Mesothelial cell of epicardium (in vitro differentiated cells): ENCODE measurements around the gene TBATA. TPM values are rescaled to one million over a fixed set of nuclear protein-coding genes. Genes with fewer than 3 reads are reported as not detected.
A peak's percentile ranks its signal among the peaks of the same experiment; 100 is the strongest.

ENCODE experiments used
- DNase-seq, 2 experiments: peaks; one replicate each; pipeline ENCODE4 v3.0.0; 2021; ENCODE audit warnings: low spot score in 2 of 2; ENCODE audit not compliant: unreplicated experiment in 2 of 2
- H3K27ac Mint-ChIP-seq: 2 replicates; pipeline ENCODE4 v1.8.0; 2021; ENCODE audit warnings: mixed read lengths
- H3K27me3 Mint-ChIP-seq: 2 replicates; pipeline ENCODE4 v1.8.0; 2021; ENCODE audit warnings: low read depth, mixed read lengths
- H3K36me3 Mint-ChIP-seq: 2 replicates; pipeline ENCODE4 v1.8.0; 2021; ENCODE audit warnings: mixed read lengths
- H3K4me1 Mint-ChIP-seq: 2 replicates; pipeline ENCODE4 v1.8.0; 2021; ENCODE audit warnings: mixed read lengths
- H3K4me3 Mint-ChIP-seq: 2 replicates; pipeline ENCODE4 v1.8.0; 2021; ENCODE audit warnings: mild to moderate bottlenecking, moderate library complexity, mixed read lengths
- H3K9me3 Mint-ChIP-seq: 2 replicates; pipeline ENCODE4 v1.8.0; 2021; ENCODE audit warnings: mixed read lengths
- total RNA-seq: library from RNA; stranded (reverse); gene quantifications from 3 replicates; pipeline ENCODE4 v1.2.1, GENCODE V29; 2021
- TF ChIP-seq, protein P1 (sequence below): fragments of 200-600 bp; sonication (generic); IDR thresholded peaks from one replicate; pipeline ENCODE4 v1.5.0; 2021; ENCODE audit warnings: antibody characterized with exemption; ENCODE audit not compliant: unreplicated experiment

The TBATA gene
- total RNA-seq, 1 donor from 2014 or later, result not detected

DNA sequence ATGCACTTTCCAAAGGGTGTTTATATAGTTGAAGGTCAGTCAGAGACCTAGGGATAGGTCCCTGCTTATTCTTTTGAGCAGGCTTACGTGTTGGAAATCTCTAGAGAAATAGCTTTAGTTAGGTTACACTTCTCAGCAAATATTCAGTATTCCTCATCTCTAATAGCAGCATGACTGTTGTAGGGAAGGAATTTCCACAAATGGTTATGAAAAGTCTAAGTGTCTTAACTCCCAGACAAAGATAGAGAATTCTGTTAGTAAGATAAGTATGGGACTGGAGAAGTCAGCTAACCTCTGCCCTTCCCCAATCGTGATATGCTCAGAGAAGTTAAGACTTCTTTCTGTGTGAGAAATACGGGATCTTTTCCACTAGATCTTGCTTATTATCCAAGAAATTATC is 47.0 kb upstream of the TBATA start:
- peak overlapping the region; percentile 18 for H3K27ac Mint-ChIP-seq
- H3K9me3 Mint-ChIP-seq, result peaks cover under 1% of the 10 kb centered on the region
- H3K4me1 Mint-ChIP-seq, result peaks cover 46% of the 10 kb centered on the region
- DNase-seq, result no peak
- peaks cover 21% of the 10 kb centered on the region for H3K36me3 Mint-ChIP-seq
- TF ChIP-seq, protein P1, sequence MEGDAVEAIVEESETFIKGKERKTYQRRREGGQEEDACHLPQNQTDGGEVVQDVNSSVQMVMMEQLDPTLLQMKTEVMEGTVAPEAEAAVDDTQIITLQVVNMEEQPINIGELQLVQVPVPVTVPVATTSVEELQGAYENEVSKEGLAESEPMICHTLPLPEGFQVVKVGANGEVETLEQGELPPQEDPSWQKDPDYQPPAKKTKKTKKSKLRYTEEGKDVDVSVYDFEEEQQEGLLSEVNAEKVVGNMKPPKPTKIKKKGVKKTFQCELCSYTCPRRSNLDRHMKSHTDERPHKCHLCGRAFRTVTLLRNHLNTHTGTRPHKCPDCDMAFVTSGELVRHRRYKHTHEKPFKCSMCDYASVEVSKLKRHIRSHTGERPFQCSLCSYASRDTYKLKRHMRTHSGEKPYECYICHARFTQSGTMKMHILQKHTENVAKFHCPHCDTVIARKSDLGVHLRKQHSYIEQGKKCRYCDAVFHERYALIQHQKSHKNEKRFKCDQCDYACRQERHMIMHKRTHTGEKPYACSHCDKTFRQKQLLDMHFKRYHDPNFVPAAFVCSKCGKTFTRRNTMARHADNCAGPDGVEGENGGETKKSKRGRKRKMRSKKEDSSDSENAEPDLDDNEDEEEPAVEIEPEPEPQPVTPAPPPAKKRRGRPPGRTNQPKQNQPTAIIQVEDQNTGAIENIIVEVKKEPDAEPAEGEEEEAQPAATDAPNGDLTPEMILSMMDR, result no peak
- no peaks in the 10 kb centered on the region for H3K27me3 Mint-ChIP-seq
- H3K4me3 Mint-ChIP-seq, result no peak overlapping the region

DNA sequence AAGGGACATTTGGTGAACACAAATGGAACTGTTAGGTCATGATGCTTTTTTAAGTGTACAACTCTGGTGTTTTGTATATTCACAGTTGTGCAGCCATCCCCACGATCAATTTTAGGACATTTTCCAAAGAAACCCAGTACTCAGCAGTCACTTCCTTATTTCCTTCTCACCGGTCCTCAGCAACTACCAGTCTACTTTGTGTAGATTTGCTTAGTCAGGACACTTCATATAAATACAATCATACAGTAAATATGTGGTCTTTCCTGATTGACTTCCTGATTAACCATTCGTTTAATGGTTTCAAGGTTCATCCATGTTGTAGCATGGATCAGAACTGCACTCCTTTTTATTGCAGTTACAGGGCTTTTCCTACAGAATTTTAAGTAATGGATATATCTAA is 45.0 kb upstream of the TBATA start:
- Mint-ChIP-seq H3K27me3 (no peaks in the 10 kb centered on the region), H3K4me1 (peaks cover 36% of the 10 kb centered on the region), H3K36me3 (peaks cover 20% of the 10 kb centered on the region), H3K27ac (no peak overlapping the region), H3K4me3 (no peak overlapping the region), H3K9me3 (no peaks in the 10 kb centered on the region)
- TF ChIP-seq, protein P1, result no peak
- no peak for DNase-seq

DNA sequence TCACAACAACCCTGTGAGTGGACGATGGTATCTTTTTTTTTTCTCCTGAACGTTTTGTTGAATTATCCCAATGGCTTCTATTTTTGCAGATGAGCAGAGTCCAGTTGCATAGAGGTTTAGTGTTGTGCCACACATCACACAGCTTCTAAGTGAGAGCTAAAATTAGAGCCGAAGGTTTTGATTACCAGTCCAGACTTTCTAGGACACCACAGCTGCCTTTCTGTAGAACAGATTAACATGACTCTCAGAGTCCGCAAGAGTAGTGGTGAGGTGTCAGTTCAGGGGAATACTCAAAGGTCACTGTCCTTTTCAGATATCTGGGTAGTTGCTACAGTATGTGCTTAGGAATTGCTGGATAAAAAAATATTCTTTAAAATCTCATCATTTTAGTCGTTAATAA is 44.4 kb upstream of the TBATA start:
- Mint-ChIP-seq H3K4me3 (no peak overlapping the region), H3K27ac (peak overlapping the region; percentile 55), H3K4me1 (peaks cover 36% of the 10 kb centered on the region), H3K27me3 (no peaks in the 10 kb centered on the region), H3K9me3 (no peaks in the 10 kb centered on the region), H3K36me3 (peaks cover 20% of the 10 kb centered on the region)
- no peak for DNase-seq
- TF ChIP-seq, protein P1, result no peak

DNA sequence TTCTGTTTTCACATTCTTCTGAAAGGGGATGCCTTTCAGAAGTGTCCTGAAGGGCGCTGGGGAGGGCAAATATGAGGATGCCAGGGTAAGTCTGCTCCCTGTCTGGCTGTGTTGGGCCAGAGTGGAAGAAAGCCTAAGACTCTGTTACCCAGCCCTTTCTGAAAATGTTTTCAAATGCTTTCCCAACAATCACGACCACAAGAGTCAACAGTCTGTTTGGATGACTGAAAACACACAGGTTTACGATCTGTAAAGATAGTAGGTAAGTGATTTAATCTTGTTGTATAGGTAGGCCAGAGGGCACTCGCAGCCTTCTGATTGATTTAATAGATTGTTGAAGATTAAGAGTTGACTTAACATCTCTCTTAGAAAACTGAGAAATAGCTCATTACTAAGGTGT is 43.7 kb upstream of the TBATA start:
- Mint-ChIP-seq H3K36me3 (peaks cover 18% of the 10 kb centered on the region), H3K27me3 (no peaks in the 10 kb centered on the region), H3K4me3 (no peak overlapping the region), H3K4me1 (peaks cover 35% of the 10 kb centered on the region), H3K9me3 (no peaks in the 10 kb centered on the region), H3K27ac (no peak overlapping the region)
- TF ChIP-seq, protein P1, result no peak
- no peak for DNase-seq

DNA sequence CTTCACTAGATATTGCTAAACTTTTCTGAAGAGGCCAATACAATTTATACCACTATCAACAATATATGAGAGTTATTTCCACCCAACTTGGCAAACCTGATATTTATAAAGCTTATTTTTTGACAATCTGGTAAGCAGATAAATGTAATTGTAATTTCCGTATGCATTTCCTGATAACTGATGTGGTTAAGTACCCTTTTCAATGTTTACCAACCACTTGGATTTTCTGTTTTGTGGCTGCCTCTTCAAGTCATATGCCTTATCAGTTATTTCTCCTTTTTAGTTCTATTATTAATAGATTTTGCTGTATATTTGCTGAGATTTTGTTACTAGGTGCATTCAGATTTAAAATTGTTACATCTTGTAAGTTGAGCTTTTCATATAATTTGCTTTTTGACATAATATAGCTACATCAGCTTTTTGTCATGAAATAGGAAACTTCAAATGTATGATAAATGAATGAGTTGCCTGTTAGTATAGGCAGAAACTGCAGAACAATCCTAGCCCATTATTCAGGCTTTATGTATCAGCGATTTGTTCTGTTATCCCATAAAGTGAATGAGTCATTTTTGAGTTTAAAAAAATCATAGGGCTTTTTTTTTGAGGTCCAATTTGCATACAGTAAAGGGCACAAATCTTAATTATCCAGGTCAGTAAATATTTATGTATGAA is 42.0 kb upstream of the TBATA start:
- TF ChIP-seq, protein P1, result no peak
- H3K4me1 Mint-ChIP-seq, result peaks cover 23% of the 10 kb centered on the region
- no peak for DNase-seq
- no peak overlapping the region for H3K4me3 Mint-ChIP-seq
- no peaks in the 10 kb centered on the region for H3K9me3 Mint-ChIP-seq
- H3K36me3 Mint-ChIP-seq, result peaks cover 18% of the 10 kb centered on the region
- peak overlapping the region; percentile 32 for H3K27ac Mint-ChIP-seq
- no peaks in the 10 kb centered on the region for H3K27me3 Mint-ChIP-seq
